Gastroesophageal sphincter (tissue), 4 donors: Measurements from ENCODE around the gene NT5C2. TPM values are rescaled to one million over a fixed set of nuclear protein-coding genes. Genes with fewer than 3 reads are reported as not detected.

Experiments
- ATAC-seq: fragments of 150-250 bp; one replicate; pipeline ENCODE4 v1.9.1; 2016; ENCODE audit warnings: mild to moderate bottlenecking, moderate library complexity
- H3K27ac ChIP-seq, 4 donors: fragments of 200-600 bp; sonication (generic) in 3 of 4; 1 replicate in 3 of 4; 2 replicates in 1 of 4; pipeline ENCODE4 v1.5.1; 2016 to 2019
- H3K27me3 ChIP-seq: fragments of 200-600 bp; sonication (generic); one replicate; pipeline ENCODE4 v1.5.1; 2019
- H3K36me3 ChIP-seq, 2 donors: fragments of 200-600 bp; sonication (generic); one replicate each; pipeline ENCODE4 v1.5.1; 2019; ENCODE audit warnings: control low read depth in 1 of 2
- H3K4me1 ChIP-seq, 3 donors: fragments of 200-600 bp; sonication (generic); 1 replicate in 2 of 3; 2 replicates in 1 of 3; pipeline ENCODE4 v1.5.1; 2016 to 2019; ENCODE audit warnings: control low read depth in 2 of 3
- H3K4me3 ChIP-seq, 2 donors: fragments of 200-600 bp; sonication (generic); one replicate each; pipeline ENCODE4 v1.5.1; 2019; ENCODE audit warnings: mild to moderate bottlenecking in 1 of 2, moderate library complexity in 1 of 2
- H3K9me3 ChIP-seq, 3 donors: fragments of 200-600 bp; sonication (generic); one replicate each; pipeline ENCODE4 v1.5.1; 2017 to 2019; ENCODE audit warnings: control low read depth in 2 of 3
- EP300 ChIP-seq: sonication (generic); formaldehyde crosslinking; IDR thresholded peaks from one replicate; pipeline ENCODE4 v1.6.1; 2017; ENCODE audit warnings: antibody characterized with exemption, mild to moderate bottlenecking
- POLR2A ChIP-seq, 2 donors: fragments of 450-650 bp; IDR thresholded peaks; one replicate each; pipeline ENCODE4 v1.6.1; 2017; ENCODE audit warnings: antibody characterized with exemption in 2 of 2, mild to moderate bottlenecking in 2 of 2, moderate library complexity in 1 of 2
- POLR2AphosphoS5 ChIP-seq: sonication (generic); formaldehyde crosslinking; IDR thresholded peaks from one replicate; pipeline ENCODE4 v1.6.1; 2017; ENCODE audit warnings: antibody characterized with exemption
- WGBS, 2 donors: methylation state at CpG; one replicate each; pipeline ENCODE4 v1.1.5; 2018; ENCODE audit warnings: low coverage in 1 of 2; 5-methylcytosine and 5-hydroxymethylcytosine counted together
- total RNA-seq, 4 donors: library from RNA; depleted of rRNA; stranded (reverse); fragments of >200 nt; gene quantifications; one replicate each; pipeline ENCODE4 v1.1.0, GENCODE V29; 2016
- TF ChIP-seq, protein P1 (sequence below), 4 experiments: fragments of 200-600 bp in 2 of 4; fragments of 450-650 bp in 2 of 4; sonication (generic) in 1 of 4; IDR thresholded peaks; one replicate each; pipeline ENCODE4 v1.5.1; 2017 to 2019; ENCODE audit warnings: antibody characterized with exemption in 4 of 4, mild to moderate bottlenecking in 2 of 4, moderate library complexity in 2 of 4

The NT5C2 gene
- total RNA-seq, 4 donors from 2014 or later = 63.4 to 71.9 (median 71.1) TPM

DNA sequence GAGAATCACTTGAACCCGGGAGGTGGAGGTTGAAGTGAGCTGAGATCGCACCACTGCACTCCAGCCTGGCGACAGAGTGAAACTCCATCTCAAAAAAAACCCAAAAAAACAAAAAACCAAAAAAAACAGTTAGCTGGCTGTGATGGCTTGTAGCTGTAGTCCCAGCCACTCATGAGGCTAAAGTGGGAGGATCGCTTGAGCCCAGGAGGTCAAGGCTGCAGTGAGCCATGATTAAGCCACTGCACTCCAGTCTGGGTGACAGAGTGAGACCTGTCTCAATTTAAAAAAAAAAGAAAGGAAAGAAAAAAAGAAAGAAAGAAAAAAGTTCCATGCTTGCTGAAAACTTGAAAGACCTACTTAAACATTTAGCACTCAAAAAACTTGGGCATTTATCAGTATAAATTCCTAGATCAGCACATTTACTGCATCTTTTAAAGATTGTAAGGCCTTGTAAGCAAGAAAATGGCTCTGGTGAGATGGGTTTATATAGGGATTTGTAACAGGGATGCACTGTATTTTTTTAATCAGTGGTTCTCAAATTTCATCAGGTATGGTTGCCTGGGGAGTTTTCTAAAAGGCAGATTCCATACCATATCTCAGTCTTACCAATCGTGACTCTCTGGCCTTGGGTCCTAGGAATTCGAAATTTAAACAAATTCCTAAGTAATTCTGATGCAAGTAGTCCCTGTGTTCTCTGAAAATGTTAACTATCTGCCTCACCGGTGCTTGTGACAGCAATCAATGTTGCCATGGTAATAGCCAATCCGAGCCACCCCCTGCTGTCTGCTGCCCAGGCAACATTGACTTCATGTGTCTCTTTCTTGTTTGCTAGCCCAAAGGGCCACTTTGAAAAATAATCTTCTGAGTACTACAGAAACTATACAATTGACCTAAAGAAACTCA, 11.5 kb upstream of the NT5C2 start:
- Histone ChIP-seq H3K27ac (no peak overlapping the region), H3K9me3 (peaks cover 0 to 1% (median 0%) of the 10 kb centered on the region in 3 donors), H3K36me3 (no peaks in the 10 kb centered on the region), H3K4me1 (no peaks in the 10 kb centered on the region), H3K27me3 (no peaks in the 10 kb centered on the region), H3K4me3 (no peak overlapping the region)
- no peak for ATAC-seq
- 51 to 61% methylated on average over 5 to 8 of the region's 8 CpGs for WGBS, 2 donors
- TF ChIP-seq EP300 (no peak), POLR2AphosphoS5 (no peak), POLR2A (IDR thresholded peaks at IDR 0.05) (no peak)
- TF ChIP-seq, protein P1, sequence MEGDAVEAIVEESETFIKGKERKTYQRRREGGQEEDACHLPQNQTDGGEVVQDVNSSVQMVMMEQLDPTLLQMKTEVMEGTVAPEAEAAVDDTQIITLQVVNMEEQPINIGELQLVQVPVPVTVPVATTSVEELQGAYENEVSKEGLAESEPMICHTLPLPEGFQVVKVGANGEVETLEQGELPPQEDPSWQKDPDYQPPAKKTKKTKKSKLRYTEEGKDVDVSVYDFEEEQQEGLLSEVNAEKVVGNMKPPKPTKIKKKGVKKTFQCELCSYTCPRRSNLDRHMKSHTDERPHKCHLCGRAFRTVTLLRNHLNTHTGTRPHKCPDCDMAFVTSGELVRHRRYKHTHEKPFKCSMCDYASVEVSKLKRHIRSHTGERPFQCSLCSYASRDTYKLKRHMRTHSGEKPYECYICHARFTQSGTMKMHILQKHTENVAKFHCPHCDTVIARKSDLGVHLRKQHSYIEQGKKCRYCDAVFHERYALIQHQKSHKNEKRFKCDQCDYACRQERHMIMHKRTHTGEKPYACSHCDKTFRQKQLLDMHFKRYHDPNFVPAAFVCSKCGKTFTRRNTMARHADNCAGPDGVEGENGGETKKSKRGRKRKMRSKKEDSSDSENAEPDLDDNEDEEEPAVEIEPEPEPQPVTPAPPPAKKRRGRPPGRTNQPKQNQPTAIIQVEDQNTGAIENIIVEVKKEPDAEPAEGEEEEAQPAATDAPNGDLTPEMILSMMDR (IDR thresholded peaks at IDR 0.05) = no peak

GRCh38 chr10:103203466-103203865, 10.4 kb upstream of the NT5C2 start:
- no peak overlapping the region for H3K27ac ChIP-seq
- H3K27me3 ChIP-seq = no peaks in the 10 kb centered on the region
- no peak for ATAC-seq
- H3K9me3 ChIP-seq = no peaks in the 10 kb centered on the region
- no peaks in the 10 kb centered on the region for H3K4me1 ChIP-seq
- no peak overlapping the region for H3K4me3 ChIP-seq
- TF ChIP-seq POLR2A (IDR thresholded peaks at IDR 0.05) (no peak), POLR2AphosphoS5 (no peak), EP300 (no peak)
- TF ChIP-seq, protein P1 (IDR thresholded peaks at IDR 0.05) = no peak
- H3K36me3 ChIP-seq = no peaks in the 10 kb centered on the region
- 86% methylated on average over 1 of the region's 3 CpGs; no CpG with 5 or more reads in 1 of the 2 donors for WGBS, 2 donors

DNA sequence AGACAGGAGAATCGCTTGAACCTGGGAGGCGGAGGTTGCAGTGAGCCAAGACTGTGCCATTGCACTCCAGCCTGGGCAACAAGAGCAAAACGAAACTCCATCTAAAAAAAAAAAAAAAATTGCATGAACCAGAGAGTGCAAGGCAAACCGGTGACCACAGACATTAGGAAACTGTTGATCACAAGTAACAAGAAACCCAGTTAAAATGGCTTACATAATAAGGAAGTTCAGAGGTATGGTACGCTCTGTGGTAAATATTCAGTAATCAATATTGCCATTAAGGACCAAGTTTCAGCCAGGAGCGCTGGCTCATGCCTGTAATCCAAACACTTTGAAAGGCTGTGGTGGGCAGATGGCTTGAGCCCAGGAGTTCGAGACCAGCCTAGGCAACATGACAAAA, 9.2 kb upstream of the NT5C2 start:
- H3K9me3 ChIP-seq = no peaks in the 10 kb centered on the region
- no peak for TF ChIP-seq POLR2AphosphoS5
- no peak for TF ChIP-seq EP300
- TF ChIP-seq, protein P1 (IDR thresholded peaks at IDR 0.05) = no peak
- TF ChIP-seq POLR2A (IDR thresholded peaks at IDR 0.05) = no peak
- no peak overlapping the region for H3K4me3 ChIP-seq
- 61 to 78% methylated on average over 4 to 7 of the region's 7 CpGs for WGBS, 2 donors
- no peak overlapping the region for H3K27ac ChIP-seq
- ATAC-seq = no peak
- H3K27me3 ChIP-seq = no peaks in the 10 kb centered on the region
- no peaks in the 10 kb centered on the region for H3K36me3 ChIP-seq
- H3K4me1 ChIP-seq = peaks cover 0 to 5% (median 0%) of the 10 kb centered on the region in 3 donors

GRCh38 chr10:103199488-103199887, 6.4 kb upstream of the NT5C2 start:
- no peak overlapping the region for H3K4me3 ChIP-seq
- H3K27ac ChIP-seq = no peak overlapping the region
- H3K36me3 ChIP-seq = no peaks in the 10 kb centered on the region
- no peaks in the 10 kb centered on the region for H3K27me3 ChIP-seq
- ATAC-seq = no peak
- no peak for TF ChIP-seq POLR2AphosphoS5
- TF ChIP-seq POLR2A (IDR thresholded peaks at IDR 0.05) = no peak
- no peak for TF ChIP-seq EP300
- TF ChIP-seq, protein P1 (IDR thresholded peaks at IDR 0.05) = no peak
- no peaks in the 10 kb centered on the region for H3K9me3 ChIP-seq
- 87 to 100% methylated on average over 1 of the region's 1 CpG for WGBS, 2 donors
- peaks cover 0 to 18% (median 3%) of the 10 kb centered on the region in 3 donors for H3K4me1 ChIP-seq

DNA sequence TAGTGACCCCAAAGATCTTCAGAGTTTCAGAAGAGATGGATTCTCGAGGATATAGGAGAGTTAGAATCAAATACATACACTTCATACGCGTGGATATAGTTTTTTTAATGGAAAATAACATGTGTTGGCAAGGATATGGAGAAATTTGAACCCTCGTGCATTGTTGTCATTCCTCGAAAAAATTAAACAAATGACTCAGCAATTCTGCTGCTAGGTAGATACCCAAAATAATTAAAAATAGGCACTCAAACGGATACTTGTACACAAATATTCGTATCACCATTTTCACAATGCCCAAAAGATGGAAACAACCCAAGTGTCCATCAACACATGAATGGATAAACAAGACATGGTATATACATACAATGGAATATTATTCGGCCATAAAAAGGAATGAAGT, 5.6 kb upstream of the NT5C2 start:
- Histone ChIP-seq H3K4me1 (peaks cover 0 to 24% (median 5%) of the 10 kb centered on the region in 3 donors), H3K4me3 (no peak overlapping the region), H3K36me3 (no peaks in the 10 kb centered on the region), H3K27ac (no peak overlapping the region), H3K27me3 (no peaks in the 10 kb centered on the region), H3K9me3 (no peaks in the 10 kb centered on the region)
- TF ChIP-seq POLR2A (IDR thresholded peaks at IDR 0.05) (no peak), POLR2AphosphoS5 (no peak), EP300 (no peak)
- TF ChIP-seq, protein P1 (IDR thresholded peaks at IDR 0.05) = no peak
- no peak for ATAC-seq
- WGBS, 2 donors = 84 to 86% methylated on average over 8 of the region's 8 CpGs
